ENCODE results near the gene TBC1D2B. TPM values are rescaled to one million over a fixed set of nuclear protein-coding genes. Genes with fewer than 3 reads are reported as not detected.
"Not testable (repeated sequence)": the region's sequence is repeated elsewhere in the genome, so short reads cannot be mapped to it uniquely, and the experiment has no call there.

Gene TBC1D2B
- total RNA-seq, 2 donors from 2014 or later = 86.1 to 109 TPM

GRCh38 chr15:77953926-77954325 lies 123.6 kb downstream of the TBC1D2B start:
- not testable (repeated sequence) for H3K4me1 Mint-ChIP-seq; H3K27ac Mint-ChIP-seq; H3K27me3 Mint-ChIP-seq; H3K36me3 Mint-ChIP-seq (ENCODE audit: low read depth); H3K9me3 Mint-ChIP-seq
- ATAC-seq (replicated peaks) = peak; percentile 93
- peak overlapping the region; percentile 17 for H3K4me3 Mint-ChIP-seq

- H3K4me1 Mint-ChIP-seq; H3K36me3 Mint-ChIP-seq (ENCODE audit: low read depth); H3K9me3 Mint-ChIP-seq; ATAC-seq (replicated peaks); H3K27ac Mint-ChIP-seq; H3K4me3 Mint-ChIP-seq; H3K27me3 Mint-ChIP-seq: not testable (repeated sequence)
These were observed 124.5 kb downstream of the TBC1D2B start for GRCh38 chr15:77952928-77953446.

GRCh38 chr15:77951105-77951786 lies 126.3 kb downstream of the TBC1D2B start:
- H3K27ac Mint-ChIP-seq; H3K4me3 Mint-ChIP-seq; H3K4me1 Mint-ChIP-seq; ATAC-seq (replicated peaks); H3K9me3 Mint-ChIP-seq; H3K36me3 Mint-ChIP-seq (ENCODE audit: low read depth); H3K27me3 Mint-ChIP-seq: not testable (repeated sequence)

- not testable (repeated sequence) for H3K27ac Mint-ChIP-seq; H3K36me3 Mint-ChIP-seq (ENCODE audit: low read depth); H3K4me3 Mint-ChIP-seq; H3K27me3 Mint-ChIP-seq; ATAC-seq (replicated peaks); H3K4me1 Mint-ChIP-seq; H3K9me3 Mint-ChIP-seq
These were observed 127.0 kb downstream of the TBC1D2B start for GRCh38 chr15:77950470-77950869.

GRCh38 chr15:77945566-77945965 lies 131.9 kb downstream of the TBC1D2B start:
- H3K4me3 Mint-ChIP-seq = no peak overlapping the region
- no peak overlapping the region for H3K27ac Mint-ChIP-seq
- no peaks in the 10 kb centered on the region for H3K9me3 Mint-ChIP-seq
- no peaks in the 10 kb centered on the region for H3K4me1 Mint-ChIP-seq
- H3K36me3 Mint-ChIP-seq (ENCODE audit: low read depth) = no peaks in the 10 kb centered on the region
- H3K27me3 Mint-ChIP-seq = no peaks in the 10 kb centered on the region
- no peak for ATAC-seq (replicated peaks)

Other genes starting within 250 kb of the TBC1D2B start
- not detected for gene SH2D7, start 14.8 kb upstream of the TBC1D2B start, total RNA-seq
- 1 to 10 TPM in 1 of 2 donors, under 1 TPM in 1; 0.65 to 1.7 TPM for gene CIB2, start 53.7 kb upstream of the TBC1D2B start, total RNA-seq
- gene IDH3A, start 71.7 kb upstream of the TBC1D2B start, total RNA-seq = 100 to 1,000 TPM in 1 of 2 donors, 10 to 100 TPM in 1; 61.9 to 176 TPM
- gene ACSBG1, start 156.9 kb upstream of the TBC1D2B start, total RNA-seq = not detected
- 10 to 100 TPM; 30.2 to 49.9 TPM for gene DNAJA4, start 186.9 kb upstream of the TBC1D2B start, total RNA-seq
- 10 to 100 TPM; 33.7 to 54.7 TPM for gene SKIC8, start 221.9 kb upstream of the TBC1D2B start, total RNA-seq